Panc1 (cell line): Measurements from ENCODE around the gene DIP2C. TPM values are rescaled to one million over a fixed set of nuclear protein-coding genes. Genes with fewer than 3 reads are reported as not detected.

Experiments used
- ATAC-seq: fragments of 200-7000 bp; cut with Tn5 transposase; 2 replicates; pipeline ENCODE4 v1.9.1; 2020; ENCODE audit warnings: mild to moderate bottlenecking, moderate library complexity
- BruUV-seq: library from RNA; stranded (reverse); fragments of 400-500 nt; replicated peaks from 2 replicates; lab custom pipeline; 2021; lab: Mats Ljungman, UMichigan
- CTCF ChIA-PET: fragments of 300-600 bp; sonication (Branson Sonifier 250); formaldehyde crosslinking; loops from one replicate; lab custom pipeline; 2022; ENCODE audit warnings: antibody characterized with exemption; lab: Charles Lee
- POLR2A ChIA-PET: fragments of 300-600 bp; sonication (Branson Sonifier 250); formaldehyde crosslinking; loops from one replicate; lab custom pipeline; 2022; ENCODE audit warnings: antibody characterized with exemption; lab: Charles Lee
- DNase-seq: peaks from one replicate; pipeline ENCODE4 v3.0.0-alpha.2; 2010; ENCODE audit warnings: low read depth, low spot score
- H3K27ac ChIP-seq: 2 replicates; pipeline ENCODE4 v1.5.1; 2011; ENCODE audit warnings: mild to moderate bottlenecking, low read length, inconsistent platforms
- H3K27me3 ChIP-seq: fragments of 200-500 bp; sonication (Bioruptor generic); 2 replicates; pipeline ENCODE4 v1.6.0; 2014; ENCODE audit warnings: low read length, inconsistent platforms; ENCODE audit not compliant: control insufficient read depth, insufficient read depth
- H3K36me3 ChIP-seq: fragments of 200-500 bp; sonication (Bioruptor generic); 2 replicates; pipeline ENCODE4 v1.5.1; 2014; ENCODE audit warnings: inconsistent platforms, mild to moderate bottlenecking, low read length, moderate library complexity; ENCODE audit not compliant: control insufficient read depth, insufficient read depth
- H3K4me1 ChIP-seq: 2 replicates; pipeline ENCODE4 v1.5.1; 2011; ENCODE audit warnings: inconsistent platforms, mild to moderate bottlenecking, low read length, moderate library complexity; ENCODE audit not compliant: control insufficient read depth, insufficient read depth
- H3K4me3 ChIP-seq, 2 experiments: 2 replicates each; pipeline ENCODE4 v1.5.1; 2011 to 2012; ENCODE audit warnings: low read depth in 2 of 2, low read length in 2 of 2, mild to moderate bottlenecking in 2 of 2, inconsistent platforms in 1 of 2, moderate library complexity in 1 of 2
- H3K9me3 ChIP-seq: fragments of 200-500 bp; sonication (Bioruptor generic); 2 replicates; pipeline ENCODE4 v1.5.1; 2014; ENCODE audit warnings: low read depth, mild to moderate bottlenecking, inconsistent platforms, low read length, moderate library complexity; ENCODE audit not compliant: control insufficient read depth, insufficient read depth
- POLR2AphosphoS5 ChIP-seq: IDR thresholded peaks from 2 replicates; pipeline ENCODE4 v1.6.1; 2012; ENCODE audit warnings: mild to moderate bottlenecking, low read depth, low read length, moderate library complexity
- SIN3A ChIP-seq: IDR thresholded peaks from 2 replicates; pipeline ENCODE4 v1.6.1; 2012; ENCODE audit warnings: low read depth, mild to moderate bottlenecking, low read length, moderate library complexity, borderline replicate concordance; ENCODE audit not compliant: insufficient read depth
- TCF7L2 ChIP-seq: IDR thresholded peaks from 2 replicates; pipeline ENCODE4 v1.6.1; 2011; ENCODE audit warnings: mild to moderate bottlenecking, low read depth, low read length, inconsistent platforms
- in situ Hi-C: cut with HindIII; loops from 2 replicates; pipeline ENCODE4 v1.10.0; 2016; ENCODE audit warnings: low sequenced_read_pairs, low pct_unique_long_range_greater_than_20kb
- intact Hi-C: fragments of 100-400 bp; cut with micrococcal nuclease; formaldehyde crosslinking; loops from one replicate; pipeline ENCODE4 v1.10.0; 2022; ENCODE audit not compliant: unreplicated experiment
- total RNA-seq: library from RNA; stranded (reverse); gene quantifications from one replicate; pipeline ENCODE4 v1.2.1, GENCODE V29; 2021; ENCODE audit not compliant: unreplicated experiment
- TF ChIP-seq, protein P1 (sequence below): fragments of 450-650 bp; IDR thresholded peaks from 2 replicates; pipeline ENCODE4 v1.5.1; 2017; ENCODE audit warnings: mild to moderate bottlenecking
- TF ChIP-seq, protein P2 (sequence below), 2 experiments: IDR thresholded peaks; 2 replicates each; pipeline ENCODE4 v1.6.1; 2011 to 2012; ENCODE audit warnings: low read depth in 2 of 2, control low read depth in 1 of 2, low read length in 1 of 2, mild to moderate bottlenecking in 1 of 2, moderate library complexity in 1 of 2; ENCODE audit not compliant: insufficient read depth in 1 of 2

The DIP2C gene
- total RNA-seq, 1 experiment from 2014 or later = 13.2 TPM

DNA sequence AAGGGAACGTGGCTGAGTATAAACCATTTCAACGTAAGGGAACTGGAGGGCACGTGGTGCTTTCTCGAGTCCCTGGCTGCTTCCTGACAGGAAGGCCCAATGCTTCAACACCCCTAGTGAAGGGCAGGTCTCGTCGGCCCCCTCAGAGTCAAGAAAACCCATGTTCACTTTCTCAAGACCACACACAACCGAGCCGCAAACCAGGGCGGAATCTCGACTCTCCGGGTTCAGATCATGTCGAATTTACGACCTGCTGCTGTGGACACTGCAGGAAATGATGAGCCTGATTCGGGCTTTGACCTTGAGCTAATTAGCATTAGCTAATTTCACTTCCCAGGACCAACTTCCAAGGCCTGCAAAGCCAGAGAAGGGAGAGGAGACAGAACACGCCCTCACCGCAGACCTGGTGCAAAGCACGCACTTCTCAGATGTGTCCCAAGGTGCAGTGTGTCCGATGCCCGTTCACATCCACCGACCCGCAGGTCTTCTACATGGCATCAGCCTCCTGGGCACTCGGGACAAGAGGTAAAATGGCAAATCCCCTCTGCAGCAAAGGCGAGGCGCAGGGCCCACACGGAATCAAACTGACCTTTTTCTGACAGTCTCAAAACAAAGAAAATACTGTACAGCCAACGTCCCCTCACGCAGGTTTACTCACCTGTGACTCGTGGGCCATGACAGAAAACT is 94.7 kb downstream of the DIP2C start:
- no peak for TF ChIP-seq SIN3A
- no peak for TF ChIP-seq TCF7L2
- no peak for TF ChIP-seq POLR2AphosphoS5
- TF ChIP-seq, protein P1, sequence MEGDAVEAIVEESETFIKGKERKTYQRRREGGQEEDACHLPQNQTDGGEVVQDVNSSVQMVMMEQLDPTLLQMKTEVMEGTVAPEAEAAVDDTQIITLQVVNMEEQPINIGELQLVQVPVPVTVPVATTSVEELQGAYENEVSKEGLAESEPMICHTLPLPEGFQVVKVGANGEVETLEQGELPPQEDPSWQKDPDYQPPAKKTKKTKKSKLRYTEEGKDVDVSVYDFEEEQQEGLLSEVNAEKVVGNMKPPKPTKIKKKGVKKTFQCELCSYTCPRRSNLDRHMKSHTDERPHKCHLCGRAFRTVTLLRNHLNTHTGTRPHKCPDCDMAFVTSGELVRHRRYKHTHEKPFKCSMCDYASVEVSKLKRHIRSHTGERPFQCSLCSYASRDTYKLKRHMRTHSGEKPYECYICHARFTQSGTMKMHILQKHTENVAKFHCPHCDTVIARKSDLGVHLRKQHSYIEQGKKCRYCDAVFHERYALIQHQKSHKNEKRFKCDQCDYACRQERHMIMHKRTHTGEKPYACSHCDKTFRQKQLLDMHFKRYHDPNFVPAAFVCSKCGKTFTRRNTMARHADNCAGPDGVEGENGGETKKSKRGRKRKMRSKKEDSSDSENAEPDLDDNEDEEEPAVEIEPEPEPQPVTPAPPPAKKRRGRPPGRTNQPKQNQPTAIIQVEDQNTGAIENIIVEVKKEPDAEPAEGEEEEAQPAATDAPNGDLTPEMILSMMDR = no peak
- TF ChIP-seq, protein P2, sequence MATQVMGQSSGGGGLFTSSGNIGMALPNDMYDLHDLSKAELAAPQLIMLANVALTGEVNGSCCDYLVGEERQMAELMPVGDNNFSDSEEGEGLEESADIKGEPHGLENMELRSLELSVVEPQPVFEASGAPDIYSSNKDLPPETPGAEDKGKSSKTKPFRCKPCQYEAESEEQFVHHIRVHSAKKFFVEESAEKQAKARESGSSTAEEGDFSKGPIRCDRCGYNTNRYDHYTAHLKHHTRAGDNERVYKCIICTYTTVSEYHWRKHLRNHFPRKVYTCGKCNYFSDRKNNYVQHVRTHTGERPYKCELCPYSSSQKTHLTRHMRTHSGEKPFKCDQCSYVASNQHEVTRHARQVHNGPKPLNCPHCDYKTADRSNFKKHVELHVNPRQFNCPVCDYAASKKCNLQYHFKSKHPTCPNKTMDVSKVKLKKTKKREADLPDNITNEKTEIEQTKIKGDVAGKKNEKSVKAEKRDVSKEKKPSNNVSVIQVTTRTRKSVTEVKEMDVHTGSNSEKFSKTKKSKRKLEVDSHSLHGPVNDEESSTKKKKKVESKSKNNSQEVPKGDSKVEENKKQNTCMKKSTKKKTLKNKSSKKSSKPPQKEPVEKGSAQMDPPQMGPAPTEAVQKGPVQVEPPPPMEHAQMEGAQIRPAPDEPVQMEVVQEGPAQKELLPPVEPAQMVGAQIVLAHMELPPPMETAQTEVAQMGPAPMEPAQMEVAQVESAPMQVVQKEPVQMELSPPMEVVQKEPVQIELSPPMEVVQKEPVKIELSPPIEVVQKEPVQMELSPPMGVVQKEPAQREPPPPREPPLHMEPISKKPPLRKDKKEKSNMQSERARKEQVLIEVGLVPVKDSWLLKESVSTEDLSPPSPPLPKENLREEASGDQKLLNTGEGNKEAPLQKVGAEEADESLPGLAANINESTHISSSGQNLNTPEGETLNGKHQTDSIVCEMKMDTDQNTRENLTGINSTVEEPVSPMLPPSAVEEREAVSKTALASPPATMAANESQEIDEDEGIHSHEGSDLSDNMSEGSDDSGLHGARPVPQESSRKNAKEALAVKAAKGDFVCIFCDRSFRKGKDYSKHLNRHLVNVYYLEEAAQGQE (IDR thresholded peaks at IDR 0.05; ENCODE audit: insufficient read depth in 1 of 2, low read depth in 2 of 2, low read length in 1 of 2) = no peak
- Histone ChIP-seq H3K36me3 (no peaks in the 10 kb centered on the region), H3K4me1 (no peaks in the 10 kb centered on the region), H3K27ac (no peak overlapping the region), H3K9me3 (no peaks in the 10 kb centered on the region), H3K27me3 (no peaks in the 10 kb centered on the region), H3K4me3 (no peak overlapping the region)
- BruUV-seq = no TSS peak
- ChIA-PET CTCF (no interaction called here), POLR2A (no interaction called here)
- DNase-seq = no peak
- intact Hi-C loops (no loop called here), in situ Hi-C loops (no loop called here)
- ATAC-seq = no peak

DNA sequence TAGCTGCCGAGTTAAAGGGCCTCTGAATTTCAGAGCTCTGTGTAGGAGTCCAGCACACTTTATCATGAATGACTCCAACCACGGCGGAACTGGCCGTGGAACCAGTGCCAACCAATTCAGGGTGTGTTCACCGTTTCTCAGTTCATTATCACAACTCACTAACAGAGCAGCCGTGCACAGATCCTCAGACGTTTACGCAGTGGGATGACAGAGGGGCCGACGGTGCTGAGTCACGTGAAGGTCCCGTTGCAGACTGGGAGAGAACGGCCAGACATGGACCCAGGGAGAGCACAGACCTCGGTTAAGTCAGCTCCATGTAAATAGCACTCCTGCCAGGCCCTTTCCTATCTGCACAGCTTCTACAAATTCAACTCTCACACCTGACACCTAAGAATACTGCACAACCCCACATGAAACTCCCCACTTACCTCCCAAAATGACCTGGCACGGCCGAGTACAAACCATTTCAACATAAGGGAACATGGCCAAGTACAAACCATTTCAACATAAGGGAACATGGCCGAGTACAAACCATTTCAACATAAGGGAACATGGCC is 95.5 kb downstream of the DIP2C start:
- in situ Hi-C loops (no loop called here), intact Hi-C loops (no loop called here)
- DNase-seq = no peak
- POLR2A ChIA-PET = no interaction called here
- TF ChIP-seq POLR2AphosphoS5 (no peak), SIN3A (no peak), TCF7L2 (no peak)
- TF ChIP-seq, protein P1 = no peak
- TF ChIP-seq, protein P2 (IDR thresholded peaks at IDR 0.05; ENCODE audit: insufficient read depth in 1 of 2, low read depth in 2 of 2, low read length in 1 of 2) = no peak
- no peaks in the 10 kb centered on the region for H3K36me3 ChIP-seq
- no TSS peak for BruUV-seq
- ATAC-seq = no peak
- H3K27ac ChIP-seq = no peak overlapping the region
- no peaks in the 10 kb centered on the region for H3K9me3 ChIP-seq
- CTCF ChIA-PET = no interaction called here
- no peaks in the 10 kb centered on the region for H3K27me3 ChIP-seq
- no peaks in the 10 kb centered on the region for H3K4me1 ChIP-seq
- no peak overlapping the region for H3K4me3 ChIP-seq
